GM23338 (cell line): Measurements from ENCODE around the gene CALCR. TPM values are rescaled to one million over a fixed set of nuclear protein-coding genes. Genes with fewer than 3 reads are reported as not detected.

Experiments used
- ATAC-seq: fragments of 200-7000 bp; cut with Tn5 transposase; 3 replicates; pipeline ENCODE4 v1.9.1; 2020
- DNase-seq: peaks from one replicate; pipeline ENCODE4 v3.0.0-alpha.2; 2015; ENCODE audit warnings: low spot score
- H2AFZ ChIP-seq: fragments of 200-600 bp; sonication (generic); 2 replicates; pipeline ENCODE4 v1.8.0; 2016; ENCODE audit warnings: antibody characterized with exemption, mild to moderate bottlenecking, moderate library complexity
- H3F3A ChIP-seq: fragments of 200-600 bp; sonication (generic); replicated peaks from 2 replicates; pipeline ENCODE4 v1.8.0; 2017; ENCODE audit warnings: antibody characterized with exemption, mixed run types, low read depth
- H3K27ac ChIP-seq: fragments of 200-600 bp; sonication (generic); 2 replicates; pipeline ENCODE4 v1.6.1; 2016; ENCODE audit warnings: low read depth
- H3K27me3 ChIP-seq: fragments of 200-600 bp; sonication (generic); 2 replicates; pipeline ENCODE4 v1.8.0; 2016; ENCODE audit warnings: mild to moderate bottlenecking, mixed run types, moderate library complexity; ENCODE audit not compliant: insufficient read depth
- H3K36me3 ChIP-seq: fragments of 200-600 bp; sonication (generic); 2 replicates; pipeline ENCODE4 v1.8.0; 2016; ENCODE audit warnings: mild to moderate bottlenecking; ENCODE audit not compliant: insufficient read depth
- H3K4me1 ChIP-seq: fragments of 200-600 bp; sonication (generic); 2 replicates; pipeline ENCODE4 v1.8.0; 2016; ENCODE audit warnings: mild to moderate bottlenecking, moderate library complexity; ENCODE audit not compliant: insufficient read depth
- H3K4me2 ChIP-seq: fragments of 200-600 bp; sonication (generic); 2 replicates; pipeline ENCODE4 v1.7.1; 2017; ENCODE audit warnings: mixed run types
- H3K4me3 ChIP-seq: fragments of 200-600 bp; sonication (generic); 2 replicates; pipeline ENCODE4 v1.6.1; 2016; ENCODE audit warnings: mixed run types
- H3K79me2 ChIP-seq: fragments of 200-600 bp; sonication (generic); replicated peaks from 2 replicates; pipeline ENCODE4 v1.8.0; 2017; ENCODE audit warnings: mild to moderate bottlenecking; ENCODE audit not compliant: insufficient read depth
- H3K9me2 ChIP-seq: fragments of 200-600 bp; sonication (generic); 2 replicates; pipeline ENCODE4 v1.8.0; 2017; ENCODE audit not compliant: insufficient read depth
- H4K20me1 ChIP-seq: fragments of 200-600 bp; sonication (generic); replicated peaks from 2 replicates; pipeline ENCODE4 v1.8.0; 2017; ENCODE audit warnings: mild to moderate bottlenecking; ENCODE audit not compliant: insufficient read depth
- H3K27ac Mint-ChIP-seq: 2 replicates; pipeline ENCODE4 v1.8.0; 2020; ENCODE audit warnings: inconsistent platforms, mild to moderate bottlenecking, moderate library complexity, mixed read lengths
- H3K27me3 Mint-ChIP-seq: 3 replicates; pipeline ENCODE4 v1.8.0; 2022; ENCODE audit warnings: low read depth, mild to moderate bottlenecking, moderate library complexity, mixed read lengths, inconsistent platforms; ENCODE audit not compliant: insufficient read depth, poor library complexity
- H3K36me3 Mint-ChIP-seq: 3 replicates; pipeline ENCODE4 v1.8.0; 2021; ENCODE audit warnings: low read depth, mild to moderate bottlenecking, inconsistent platforms, moderate library complexity, mixed read lengths
- H3K4me1 Mint-ChIP-seq: 3 replicates; pipeline ENCODE4 v1.8.0; 2020; ENCODE audit warnings: mild to moderate bottlenecking, inconsistent platforms, mixed read lengths
- H3K4me3 Mint-ChIP-seq: 3 replicates; pipeline ENCODE4 v1.8.0; 2021; ENCODE audit warnings: moderate library complexity, mild to moderate bottlenecking, inconsistent platforms, mixed read lengths
- H3K9me3 Mint-ChIP-seq: 3 replicates; pipeline ENCODE4 v1.8.0; 2020; ENCODE audit warnings: moderate library complexity, mild to moderate bottlenecking, inconsistent platforms, mixed read lengths
- CREB1 ChIP-seq: fragments of 250-450 bp; sonication (Bioruptor Pico); IDR thresholded peaks from 2 replicates; pipeline ENCODE4 v1.5.0; 2020; ENCODE audit warnings: low read depth, mild to moderate bottlenecking, moderate library complexity
- JUNB ChIP-seq: IDR thresholded peaks from one replicate; pipeline ENCODE4 v1.6.1; 2016; ENCODE audit warnings: antibody characterized with exemption; ENCODE audit not compliant: unreplicated experiment
- POLR2AphosphoS5 ChIP-seq: IDR thresholded peaks from 2 replicates; pipeline ENCODE4 v1.6.1; 2016; ENCODE audit warnings: antibody characterized with exemption, low read depth
- STAT1 ChIP-seq: IDR thresholded peaks from one replicate; pipeline ENCODE4 v1.6.1; 2016; ENCODE audit warnings: antibody characterized with exemption; ENCODE audit not compliant: unreplicated experiment
- ZNF114 ChIP-seq: fragments of 250-450 bp; sonication (Bioruptor Pico); IDR thresholded peaks from 2 replicates; pipeline ENCODE4 v1.5.0; 2020; ENCODE audit warnings: mild to moderate bottlenecking, moderate library complexity
- ZNF331 ChIP-seq: fragments of 250-450 bp; sonication (Bioruptor Pico); IDR thresholded peaks from 2 replicates; pipeline ENCODE4 v1.5.0; 2020; ENCODE audit warnings: low read depth, mild to moderate bottlenecking, moderate library complexity
- polyA plus RNA-seq: library from polyadenylated mRNA; unstranded; fragments of >200 nt; fragmentation: Nextera tagmentation; extraction: Ambion mirVana; gene quantifications from 2 replicates; pipeline ENCODE4 v1.2.1, GENCODE V29; 2016
- total RNA-seq: library from RNA; depleted of rRNA; stranded (reverse); fragments of >200 nt; shearing (Covaris generic); gene quantifications from 2 replicates; pipeline ENCODE4 v1.2.3, GENCODE V29; 2014
- TF ChIP-seq, protein P1 (sequence below): IDR thresholded peaks from 2 replicates; pipeline ENCODE4 v1.6.1; 2016; ENCODE audit warnings: antibody characterized with exemption
- TF ChIP-seq, protein P2 (sequence below): IDR thresholded peaks from one replicate; pipeline ENCODE4 v1.6.1; 2018; ENCODE audit warnings: antibody characterized with exemption; ENCODE audit not compliant: unreplicated experiment
- TF ChIP-seq, protein P3 (sequence below), 2 experiments: fragments of 200-600 bp in 1 of 2; sonication (generic) in 1 of 2; conservative IDR thresholded peaks; 2 replicates each; pipeline versions ENCODE4 v1.5.1 to v1.6.1; 2016 to 2017; ENCODE audit warnings: antibody characterized with exemption in 2 of 2, low read depth in 2 of 2, mild to moderate bottlenecking in 2 of 2, moderate library complexity in 1 of 2

The CALCR gene
- total and polyA plus RNA-seq, 2 experiments from 2014 or later = 0.32 to 1.6 TPM

DNA sequence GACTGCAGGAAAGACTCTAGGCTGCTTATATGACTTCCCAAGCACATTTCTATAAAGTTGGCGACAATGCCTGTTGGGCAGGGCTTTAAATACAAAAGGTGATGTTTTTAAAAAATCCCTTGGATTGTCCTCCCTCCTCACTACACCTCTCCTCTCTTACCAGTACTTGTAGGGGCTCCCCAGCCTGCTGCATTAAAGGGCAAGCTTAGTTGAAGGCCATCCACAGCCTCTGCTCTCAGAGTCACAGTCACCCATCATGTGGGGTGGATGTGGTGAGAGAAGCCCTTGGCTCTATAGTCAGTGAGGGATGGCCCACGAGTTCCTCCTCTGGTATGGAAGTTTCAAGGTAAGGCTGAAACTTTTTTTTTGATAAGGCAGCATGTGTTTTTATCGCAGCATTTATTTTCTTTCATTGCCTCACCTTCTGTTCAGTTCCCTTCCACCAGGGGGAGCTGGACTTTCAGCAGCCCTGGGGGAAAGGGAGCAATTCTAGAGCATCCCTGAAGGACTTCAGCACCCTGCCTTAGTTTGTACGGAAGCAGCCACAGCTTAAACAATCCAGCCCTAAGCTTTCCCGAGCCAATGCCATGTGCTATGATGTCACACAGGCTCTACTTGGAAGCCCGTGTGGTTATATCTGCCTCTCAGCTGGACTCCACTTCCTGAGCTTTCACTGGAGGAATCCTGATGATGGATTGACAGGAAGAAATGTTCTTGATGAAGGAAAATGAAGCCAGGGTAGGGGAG is 131.9 kb downstream of the CALCR start:
- Mint-ChIP-seq H3K36me3 (no peaks in the 10 kb centered on the region), H3K4me3 (no peak overlapping the region), H3K27me3 (peaks cover 1% of the 10 kb centered on the region), H3K27ac (no peak overlapping the region; the same call in 1 of the 2 replicates), H3K4me1 (peaks cover 4% of the 10 kb centered on the region; the same call in 2 of the 3 replicates), H3K9me3 (no peaks in the 10 kb centered on the region)
- DNase-seq (peak; percentile 86), ATAC-seq (peak; percentile 98)
- Histone ChIP-seq H4K20me1 (no peaks in the 10 kb centered on the region), H2AFZ (peak overlapping the region; percentile 78; the same call in 1 of the 2 replicates), H3K4me1 (peaks cover 9% of the 10 kb centered on the region), H3K4me2 (no peak overlapping the region), H3K79me2 (no peaks in the 10 kb centered on the region), H3K36me3 (no peaks in the 10 kb centered on the region), H3K9me2 (peaks cover 5% of the 10 kb centered on the region; the same call in 1 of the 2 replicates), H3K4me3 (no peak overlapping the region), H3K27me3 (no peaks in the 10 kb centered on the region), H3F3A (no peaks in the 10 kb centered on the region), H3K27ac (no peak overlapping the region)
- no peak for TF ChIP-seq ZNF331 (CRISPR knock-in tag)
- TF ChIP-seq, protein P1, sequence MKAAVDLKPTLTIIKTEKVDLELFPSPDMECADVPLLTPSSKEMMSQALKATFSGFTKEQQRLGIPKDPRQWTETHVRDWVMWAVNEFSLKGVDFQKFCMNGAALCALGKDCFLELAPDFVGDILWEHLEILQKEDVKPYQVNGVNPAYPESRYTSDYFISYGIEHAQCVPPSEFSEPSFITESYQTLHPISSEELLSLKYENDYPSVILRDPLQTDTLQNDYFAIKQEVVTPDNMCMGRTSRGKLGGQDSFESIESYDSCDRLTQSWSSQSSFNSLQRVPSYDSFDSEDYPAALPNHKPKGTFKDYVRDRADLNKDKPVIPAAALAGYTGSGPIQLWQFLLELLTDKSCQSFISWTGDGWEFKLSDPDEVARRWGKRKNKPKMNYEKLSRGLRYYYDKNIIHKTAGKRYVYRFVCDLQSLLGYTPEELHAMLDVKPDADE = no peak
- no peak for TF ChIP-seq POLR2AphosphoS5
- 0 out of 2 replicates have a peak, but pooled peaks have one; percentile 21 for TF ChIP-seq CREB1
- TF ChIP-seq ZNF114 (CRISPR knock-in tag) = no peak
- no peak for TF ChIP-seq STAT1
- no peak for TF ChIP-seq JUNB
- TF ChIP-seq, protein P2, sequence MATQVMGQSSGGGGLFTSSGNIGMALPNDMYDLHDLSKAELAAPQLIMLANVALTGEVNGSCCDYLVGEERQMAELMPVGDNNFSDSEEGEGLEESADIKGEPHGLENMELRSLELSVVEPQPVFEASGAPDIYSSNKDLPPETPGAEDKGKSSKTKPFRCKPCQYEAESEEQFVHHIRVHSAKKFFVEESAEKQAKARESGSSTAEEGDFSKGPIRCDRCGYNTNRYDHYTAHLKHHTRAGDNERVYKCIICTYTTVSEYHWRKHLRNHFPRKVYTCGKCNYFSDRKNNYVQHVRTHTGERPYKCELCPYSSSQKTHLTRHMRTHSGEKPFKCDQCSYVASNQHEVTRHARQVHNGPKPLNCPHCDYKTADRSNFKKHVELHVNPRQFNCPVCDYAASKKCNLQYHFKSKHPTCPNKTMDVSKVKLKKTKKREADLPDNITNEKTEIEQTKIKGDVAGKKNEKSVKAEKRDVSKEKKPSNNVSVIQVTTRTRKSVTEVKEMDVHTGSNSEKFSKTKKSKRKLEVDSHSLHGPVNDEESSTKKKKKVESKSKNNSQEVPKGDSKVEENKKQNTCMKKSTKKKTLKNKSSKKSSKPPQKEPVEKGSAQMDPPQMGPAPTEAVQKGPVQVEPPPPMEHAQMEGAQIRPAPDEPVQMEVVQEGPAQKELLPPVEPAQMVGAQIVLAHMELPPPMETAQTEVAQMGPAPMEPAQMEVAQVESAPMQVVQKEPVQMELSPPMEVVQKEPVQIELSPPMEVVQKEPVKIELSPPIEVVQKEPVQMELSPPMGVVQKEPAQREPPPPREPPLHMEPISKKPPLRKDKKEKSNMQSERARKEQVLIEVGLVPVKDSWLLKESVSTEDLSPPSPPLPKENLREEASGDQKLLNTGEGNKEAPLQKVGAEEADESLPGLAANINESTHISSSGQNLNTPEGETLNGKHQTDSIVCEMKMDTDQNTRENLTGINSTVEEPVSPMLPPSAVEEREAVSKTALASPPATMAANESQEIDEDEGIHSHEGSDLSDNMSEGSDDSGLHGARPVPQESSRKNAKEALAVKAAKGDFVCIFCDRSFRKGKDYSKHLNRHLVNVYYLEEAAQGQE = no peak
- TF ChIP-seq, protein P3, sequence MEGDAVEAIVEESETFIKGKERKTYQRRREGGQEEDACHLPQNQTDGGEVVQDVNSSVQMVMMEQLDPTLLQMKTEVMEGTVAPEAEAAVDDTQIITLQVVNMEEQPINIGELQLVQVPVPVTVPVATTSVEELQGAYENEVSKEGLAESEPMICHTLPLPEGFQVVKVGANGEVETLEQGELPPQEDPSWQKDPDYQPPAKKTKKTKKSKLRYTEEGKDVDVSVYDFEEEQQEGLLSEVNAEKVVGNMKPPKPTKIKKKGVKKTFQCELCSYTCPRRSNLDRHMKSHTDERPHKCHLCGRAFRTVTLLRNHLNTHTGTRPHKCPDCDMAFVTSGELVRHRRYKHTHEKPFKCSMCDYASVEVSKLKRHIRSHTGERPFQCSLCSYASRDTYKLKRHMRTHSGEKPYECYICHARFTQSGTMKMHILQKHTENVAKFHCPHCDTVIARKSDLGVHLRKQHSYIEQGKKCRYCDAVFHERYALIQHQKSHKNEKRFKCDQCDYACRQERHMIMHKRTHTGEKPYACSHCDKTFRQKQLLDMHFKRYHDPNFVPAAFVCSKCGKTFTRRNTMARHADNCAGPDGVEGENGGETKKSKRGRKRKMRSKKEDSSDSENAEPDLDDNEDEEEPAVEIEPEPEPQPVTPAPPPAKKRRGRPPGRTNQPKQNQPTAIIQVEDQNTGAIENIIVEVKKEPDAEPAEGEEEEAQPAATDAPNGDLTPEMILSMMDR (conservative IDR thresholded peaks at IDR 0.05; ENCODE audit: low read depth in 2 of 2) = peak; percentile 91 to 94
